Pancreas (tissue), 10 donors: ENCODE data around the gene FAM20A. TPM values are rescaled to one million over a fixed set of nuclear protein-coding genes. Genes with fewer than 3 reads are reported as not detected.
"Not testable (repeated sequence)": the region's sequence is repeated elsewhere in the genome, so short reads cannot be mapped to it uniquely, and the experiment has no call there.

Source experiments
- ATAC-seq, 4 donors: fragments of 200-7000 bp; cut with Tn5 transposase; one replicate each; pipeline versions ENCODE4 v1.8.0 to v1.9.1; 2020; ENCODE audit warnings: mild to moderate bottlenecking in 4 of 4, moderate library complexity in 4 of 4
- DNase-seq, 6 donors: peaks; one replicate each; pipeline ENCODE4 v3.0.0-alpha.2; 2020
- FAIRE-seq: peaks from 2 replicates; lab custom pipeline; 2012; peaks lifted over from hg19 to GRCh38; lab: Jason Lieb, UNC
- H3K27ac ChIP-seq, 4 donors: fragments of 200-600 bp; sonication (generic); 1 replicate in 3 of 4; 2 replicates in 1 of 4; pipeline versions ENCODE4 v1.5.0 to v1.8.0; 2020
- H3K27me3 ChIP-seq, 4 donors: fragments of 200-600 bp; one replicate each; pipeline ENCODE4 v1.8.0; 2021
- H3K36me3 ChIP-seq, 3 donors: fragments of 200-600 bp; sonication (generic) in 1 of 3; one replicate each; pipeline versions ENCODE4 v1.5.0 to v1.8.0; 2020 to 2021
- H3K4me1 ChIP-seq, 3 donors: fragments of 200-600 bp; one replicate each; pipeline ENCODE4 v1.8.0; 2021
- H3K4me3 ChIP-seq, 4 donors: fragments of 200-600 bp; sonication (generic) in 2 of 4; one replicate each; pipeline versions ENCODE4 v1.5.0 to v1.8.0; 2020 to 2021
- H3K9me3 ChIP-seq, 4 donors: fragments of 200-600 bp; one replicate each; pipeline ENCODE4 v1.8.0; 2021
- CTCF ChIP-seq, 4 donors: fragments of 200-600 bp; sonication (generic) in 3 of 4; IDR thresholded peaks; one replicate each; pipeline versions ENCODE4 v1.5.0 to v1.8.0; 2021; ENCODE audit warnings: antibody characterized with exemption in 4 of 4
- WGBS, 2 donors: extraction: QIAGEN DNeasy Blood & Tissue Kit; methylation state at CpG; one replicate each; pipeline ENCODE4 v1.1.7; 2013; 5-methylcytosine and 5-hydroxymethylcytosine counted together
- intact Hi-C, 3 donors: fragments of 100-400 bp; cut with DNase I; formaldehyde crosslinking; loops; one replicate each; pipeline versions ENCODE4 v1.11.1 to v1.14.2; 2022
- polyA plus RNA-seq, 2 donors: library from polyadenylated mRNA; stranded (reverse); fragments of 200-250 nt; gene quantifications; one replicate each; pipeline ENCODE4 v1.2.3, GENCODE V29; 2013
- total RNA-seq, 6 donors: library from RNA; stranded (reverse); fragmentation: NEBNext Ultra II Directional in 4 of 6; extraction: Animal tissue kit (Norgen Biotek cat#: 25700) in 4 of 6; gene quantifications; one replicate each; pipeline versions ENCODE4 v1.2.1 to v1.2.4, GENCODE V29; 2021 to 2023
- donor health status: healthy with polysubstance abuse.
- donor health status: DM: no; HTN: no; CAD: no; lungs with moderate emphysema.
- donor health status: DM: no; HTN: no; CAD: no.
- donor health status: control.
- donor health status: control.
- donor health status: Bipolar disorder and iron deficiency.
- donor health status: DM: yes; HTN: yes; CAD: no.
- donor health status: DM: no; HTN: no; CAD: no.
- donor health status: DM: no; HTN: no; CAD: no.
- donor health status: DM: yes; HTN: yes; CAD: no.

FAM20A gene
- total and polyA plus RNA-seq, 8 donors = 0.46 to 9.0 (median 3.9) TPM

- H3K27me3 ChIP-seq = no peaks in the 10 kb centered on the region
- H3K9me3 ChIP-seq = no peaks in the 10 kb centered on the region
- H3K4me1 ChIP-seq = peaks cover 8 to 19% (median 12%) of the 10 kb centered on the region in 3 donors
- FAIRE-seq = no peak
- H3K4me3 ChIP-seq = no peak overlapping the region
- no peak for TF ChIP-seq CTCF (IDR thresholded peaks at IDR 0.05)
- intact Hi-C loops = no loop called here
- WGBS, 2 donors = 14 to 15% methylated on average over 4 of the region's 4 CpGs
- peak overlapping the region in 2 of 4 donors; percentile 57 to 63 for H3K27ac ChIP-seq
- H3K36me3 ChIP-seq = peaks cover 0 to 46% (median 17%) of the 10 kb centered on the region in 3 donors
- ATAC-seq = peak; percentile 72 to 90 (median 86)
- DNase-seq = no peak
These were observed 73.9 kb downstream of the FAM20A start for GRCh38 chr17:68527314-68527713.

- WGBS, 2 donors = 56 to 64% methylated on average over 3 of the region's 3 CpGs
- H3K27me3 ChIP-seq = no peaks in the 10 kb centered on the region
- TF ChIP-seq CTCF (IDR thresholded peaks at IDR 0.05) = no peak
- peak in 1 of 4 donors; percentile 8 for ATAC-seq
- no peak for FAIRE-seq
- H3K36me3 ChIP-seq = peaks cover 0 to 44% (median 17%) of the 10 kb centered on the region in 3 donors
- H3K4me1 ChIP-seq = peaks cover 8 to 19% (median 12%) of the 10 kb centered on the region in 3 donors
- H3K9me3 ChIP-seq = no peaks in the 10 kb centered on the region
- intact Hi-C loops = no loop called here
- DNase-seq = no peak
- peak overlapping the region in 2 of 4 donors; percentile 57 to 63 for H3K27ac ChIP-seq
- H3K4me3 ChIP-seq = no peak overlapping the region
These were observed 74.6 kb downstream of the FAM20A start for GRCh38 chr17:68526548-68526947.

- TF ChIP-seq CTCF (IDR thresholded peaks at IDR 0.05) = no peak
- no peaks in the 10 kb centered on the region for H3K9me3 ChIP-seq
- no peak overlapping the region for H3K4me3 ChIP-seq
- FAIRE-seq (no peak), ATAC-seq (no peak), DNase-seq (no peak)
- H3K27ac ChIP-seq = no peak overlapping the region
- intact Hi-C loops = no loop called here
- H3K27me3 ChIP-seq = no peaks in the 10 kb centered on the region
- H3K4me1 ChIP-seq = peaks cover 0 to 9% (median 0%) of the 10 kb centered on the region in 3 donors
- peaks cover 0 to 16% (median 0%) of the 10 kb centered on the region in 3 donors for H3K36me3 ChIP-seq
These were observed 78.9 kb downstream of the FAM20A start for GRCh38 chr17:68522266-68522665.

- DNase-seq (no peak), ATAC-seq (peak in 1 of 4 donors; percentile 18), FAIRE-seq (no peak)
- WGBS, 2 donors = 84 to 98% methylated on average over 1 of the region's 1 CpG
- no peak overlapping the region for H3K27ac ChIP-seq
- peaks cover 0 to 10% (median 0%) of the 10 kb centered on the region in 3 donors for H3K4me1 ChIP-seq
- TF ChIP-seq CTCF (IDR thresholded peaks at IDR 0.05) = no peak
- H3K36me3 ChIP-seq = peaks cover 0 to 18% (median 5%) of the 10 kb centered on the region in 3 donors
- intact Hi-C loops = no loop called here
- no peaks in the 10 kb centered on the region for H3K9me3 ChIP-seq
- H3K4me3 ChIP-seq = no peak overlapping the region
- H3K27me3 ChIP-seq = no peaks in the 10 kb centered on the region
These were observed 81.3 kb downstream of the FAM20A start for GRCh38 chr17:68519911-68520310.

- FAIRE-seq, H3K4me3 ChIP-seq, H3K27ac ChIP-seq, H3K27me3 ChIP-seq, DNase-seq, intact Hi-C loops, H3K9me3 ChIP-seq, ATAC-seq: not testable (repeated sequence)
- peaks cover 0 to 18% (median 5%) of the 10 kb centered on the region in 3 donors for H3K36me3 ChIP-seq
- WGBS, 2 donors = 88 to 93% methylated on average over 3 of the region's 3 CpGs
- H3K4me1 ChIP-seq = peaks cover 0 to 18% (median under 1%) of the 10 kb centered on the region in 3 donors
These were observed 82.1 kb downstream of the FAM20A start for GRCh38 chr17:68519051-68519450.
